NCI-H1694 treated with DMSO at 0.1 percent for 48 hours (cell line): ENCODE measurements around the gene RNF182.
"Not testable (repeated sequence)": the region's sequence is repeated elsewhere in the genome, so short reads cannot be mapped to it uniquely, and the experiment has no call there.

Experiments
- DNase-seq: peaks from one replicate; lab custom pipeline; 2025; lab: John Stamatoyannopoulos, UW

The RNF182 gene

GRCh38 chr6:14001329-14002012, 76.7 kb downstream of the RNF182 start:
- no peak for DNase-seq

GRCh38 chr6:14002176-14002947, 77.6 kb downstream of the RNF182 start:
- DNase-seq, result no peak

- no peak for DNase-seq
These were observed 79.5 kb downstream of the RNF182 start for GRCh38 chr6:14004258-14004657.

GRCh38 chr6:14008809-14009208, 84.1 kb downstream of the RNF182 start:
- no peak for DNase-seq

- no peak for DNase-seq
These were observed 84.7 kb downstream of the RNF182 start for GRCh38 chr6:14009431-14009830.

- DNase-seq, result no peak
These were observed 85.5 kb downstream of the RNF182 start for GRCh38 chr6:14010275-14010674.

- DNase-seq, result no peak
These were observed 87.7 kb downstream of the RNF182 start for GRCh38 chr6:14012313-14013030.

- no peak for DNase-seq
These were observed 91.2 kb downstream of the RNF182 start for GRCh38 chr6:14015964-14016363.

- no peak for DNase-seq
These were observed 91.7 kb downstream of the RNF182 start for GRCh38 chr6:14016432-14016831.

GRCh38 chr6:14016935-14017625, 92.3 kb downstream of the RNF182 start:
- DNase-seq, result no peak

- DNase-seq, result no peak
These were observed 93.1 kb downstream of the RNF182 start for GRCh38 chr6:14017626-14018475.

GRCh38 chr6:14018559-14018958, 93.8 kb downstream of the RNF182 start:
- not testable (repeated sequence) for DNase-seq

- DNase-seq, result no peak
These were observed 95.8 kb downstream of the RNF182 start for GRCh38 chr6:14020551-14020950.

GRCh38 chr6:14021449-14021848, 96.7 kb downstream of the RNF182 start:
- no peak for DNase-seq

GRCh38 chr6:14022673-14023072, 97.9 kb downstream of the RNF182 start:
- DNase-seq, result no peak

- DNase-seq, result no peak
These were observed 99.1 kb downstream of the RNF182 start for GRCh38 chr6:14023855-14024254.

- no peak for DNase-seq
These were observed 100.4 kb downstream of the RNF182 start for GRCh38 chr6:14025160-14025559.

- DNase-seq, result peak; percentile 34
These were observed 102.2 kb downstream of the RNF182 start for GRCh38 chr6:14026831-14027539.

- no peak for DNase-seq
These were observed 103.9 kb downstream of the RNF182 start for GRCh38 chr6:14028631-14029030.

- no peak for DNase-seq
These were observed 104.9 kb downstream of the RNF182 start for GRCh38 chr6:14029605-14030004.
